Spleen (tissue), 11 donors: ENCODE data around the gene EYA2. TPM values are rescaled to one million over a fixed set of nuclear protein-coding genes. Genes with fewer than 3 reads are reported as not detected.

ENCODE experiments used
- DNase-seq: peaks from one replicate; pipeline ENCODE4 v3.0.0-alpha.2; 2020
- H3K27ac ChIP-seq, 8 donors: fragments of 200-600 bp; sonication (generic) in 7 of 8; 1 replicate in 4 of 8; 2 replicates in 4 of 8; pipeline versions ENCODE4 v1.5.0 to v1.8.0; 2016 to 2021; ENCODE audit warnings: inconsistent platforms in 4 of 8, mild to moderate bottlenecking in 4 of 8, moderate library complexity in 1 of 8
- H3K27me3 ChIP-seq, 7 donors: fragments of 200-600 bp; sonication (generic) in 6 of 7; replicated peaks in 1 of 7; 1 replicate in 4 of 7; 2 replicates in 3 of 7; pipeline versions ENCODE4 v1.5.0 to v1.8.0; 2016 to 2021; ENCODE audit warnings: inconsistent platforms in 3 of 7, mild to moderate bottlenecking in 1 of 7
- H3K36me3 ChIP-seq, 6 donors: fragments of 200-600 bp; sonication (generic) in 5 of 6; 1 replicate in 4 of 6; 2 replicates in 2 of 6; pipeline versions ENCODE4 v1.5.0 to v1.8.0; 2016 to 2021; ENCODE audit warnings: inconsistent platforms in 2 of 6
- H3K4me1 ChIP-seq, 6 donors: fragments of 200-600 bp; sonication (generic) in 5 of 6; 1 replicate in 3 of 6; 2 replicates in 3 of 6; pipeline versions ENCODE4 v1.5.0 to v1.8.0; 2016 to 2021; ENCODE audit warnings: inconsistent platforms in 3 of 6
- H3K4me3 ChIP-seq, 8 donors: fragments of 200-600 bp; sonication (generic) in 7 of 8; 1 replicate in 4 of 8; 2 replicates in 4 of 8; pipeline versions ENCODE4 v1.5.0 to v1.8.0; 2016 to 2021; ENCODE audit warnings: inconsistent platforms in 4 of 8, mild to moderate bottlenecking in 4 of 8, moderate library complexity in 2 of 8
- H3K9me3 ChIP-seq, 8 donors: fragments of 200-600 bp; sonication (generic) in 7 of 8; 1 replicate in 4 of 8; 2 replicates in 4 of 8; pipeline versions ENCODE4 v1.5.0 to v1.8.0; 2016 to 2021; ENCODE audit warnings: inconsistent platforms in 4 of 8
- POLR2A ChIP-seq, 3 donors: fragments of 450-650 bp; IDR thresholded peaks; one replicate each; pipeline ENCODE4 v1.5.1; 2017; ENCODE audit warnings: antibody characterized with exemption in 3 of 3, mild to moderate bottlenecking in 1 of 3
- POLR2AphosphoS5 ChIP-seq, 3 donors: sonication (generic); formaldehyde crosslinking; IDR thresholded peaks; one replicate each; pipeline ENCODE4 v1.5.1; 2017; ENCODE audit warnings: antibody characterized with exemption in 3 of 3
- WGBS, 5 donors: extraction: QIAGEN DNeasy Blood & Tissue Kit in 3 of 5; methylation state at CpG; one replicate each; pipeline versions ENCODE4 v1.1.5 to v1.1.7; 2013 to 2018; 5-methylcytosine and 5-hydroxymethylcytosine counted together
- intact Hi-C: fragments of 100-400 bp; cut with DNase I; formaldehyde crosslinking; loops from one replicate; pipeline ENCODE4 v1.15.0; 2023; ENCODE audit warnings: low total_unique reads
- polyA plus RNA-seq, 3 donors: library from polyadenylated mRNA; stranded (reverse); fragments of 200-250 nt; gene quantifications; one replicate each; pipeline ENCODE4 v1.2.1, GENCODE V29; 2013
- total RNA-seq, 7 donors: library from RNA; depleted of rRNA in 3 of 7; stranded (reverse); fragments of >200 nt in 3 of 7; fragmentation: NEBNext Ultra II Directional in 4 of 7; extraction: Animal tissue kit (Norgen Biotek cat#: 25700) in 4 of 7; gene quantifications; one replicate each; pipeline versions ENCODE4 v1.1.0 to v1.2.1, GENCODE V29; 2016 to 2021
- TF ChIP-seq, protein P1 (sequence below), 11 experiments: fragments of 200-600 bp in 7 of 11; fragments of 450-650 bp in 4 of 11; sonication (generic) in 4 of 11; IDR thresholded peaks in 8 of 11; conservative IDR thresholded peaks in 3 of 11; 1 replicate in 7 of 11; 2 replicates in 4 of 11; pipeline versions ENCODE4 v1.4.0 to v1.8.0; 2016 to 2021; ENCODE audit warnings: antibody characterized with exemption in 11 of 11, inconsistent platforms in 4 of 11, mild to moderate bottlenecking in 1 of 11
- donor health status: healthy with polysubstance abuse.
- donor health status: DM: no; HTN: no; CAD: no; lungs with moderate emphysema.
- donor health status: DM: no; HTN: no; CAD: no.
- donor health status: Bipolar disorder and iron deficiency.
- donor health status: healthy.
- donor health status: DM: no; HTN: no; CAD: no.
- donor health status: DM: yes; HTN: yes; CAD: no.

EYA2 gene
- total and polyA plus RNA-seq, 10 donors = 0.26 to 0.76 (median 0.51) TPM; not detected in 1

DNA sequence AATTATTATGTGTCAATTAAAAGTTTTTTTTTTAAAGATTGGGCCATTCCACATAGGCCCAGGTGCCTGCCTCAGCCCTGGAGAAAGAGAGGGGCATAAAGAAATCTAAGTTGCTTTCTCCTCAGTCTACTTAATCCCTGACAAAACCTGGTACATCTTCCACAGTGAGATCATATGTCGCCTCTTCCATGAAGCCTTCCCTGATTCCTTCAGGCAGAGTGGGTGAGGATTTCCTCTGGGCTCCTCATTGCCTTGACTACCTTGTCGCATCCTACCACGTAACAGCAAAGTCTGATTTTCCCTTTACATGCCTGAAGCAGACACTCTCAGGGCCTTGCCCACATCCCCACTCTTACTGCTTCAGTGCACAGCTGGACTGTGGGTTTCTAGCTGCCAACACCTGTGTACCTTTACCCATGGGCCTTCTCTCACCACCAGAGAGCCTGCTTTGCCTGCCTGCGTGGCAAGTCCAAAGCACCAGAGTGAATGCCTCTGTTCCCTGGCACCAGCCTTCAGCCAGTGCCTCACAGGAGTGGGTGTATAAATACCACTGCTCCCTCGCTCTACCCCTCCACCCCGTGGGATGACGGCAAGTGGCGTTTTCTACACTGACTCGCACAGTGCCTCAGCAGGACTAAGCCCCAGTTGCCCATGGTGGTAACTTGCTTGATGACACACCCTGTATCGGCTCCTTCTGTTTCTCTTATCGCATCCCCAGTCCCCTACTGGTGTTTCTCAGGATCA lies 68.0 kb downstream of the EYA2 start:
- Histone ChIP-seq H3K9me3 (peaks cover 0 to 8% (median 0%) of the 10 kb centered on the region in 8 donors), H3K36me3 (no peaks in the 10 kb centered on the region), H3K4me1 (no peaks in the 10 kb centered on the region), H3K27ac (no peak overlapping the region), H3K27me3 (peaks cover 0 to 17% (median 0%) of the 10 kb centered on the region in 7 donors), H3K4me3 (no peak overlapping the region)
- peak; percentile 68 for DNase-seq
- 75 to 81% (median 78%) methylated on average over 11 of the region's 11 CpGs for WGBS, 5 donors
- intact Hi-C loops = no loop called here
- TF ChIP-seq POLR2AphosphoS5 (IDR thresholded peaks at IDR 0.05) (no peak), POLR2A (IDR thresholded peaks at IDR 0.05) (no peak)
- TF ChIP-seq, protein P1, sequence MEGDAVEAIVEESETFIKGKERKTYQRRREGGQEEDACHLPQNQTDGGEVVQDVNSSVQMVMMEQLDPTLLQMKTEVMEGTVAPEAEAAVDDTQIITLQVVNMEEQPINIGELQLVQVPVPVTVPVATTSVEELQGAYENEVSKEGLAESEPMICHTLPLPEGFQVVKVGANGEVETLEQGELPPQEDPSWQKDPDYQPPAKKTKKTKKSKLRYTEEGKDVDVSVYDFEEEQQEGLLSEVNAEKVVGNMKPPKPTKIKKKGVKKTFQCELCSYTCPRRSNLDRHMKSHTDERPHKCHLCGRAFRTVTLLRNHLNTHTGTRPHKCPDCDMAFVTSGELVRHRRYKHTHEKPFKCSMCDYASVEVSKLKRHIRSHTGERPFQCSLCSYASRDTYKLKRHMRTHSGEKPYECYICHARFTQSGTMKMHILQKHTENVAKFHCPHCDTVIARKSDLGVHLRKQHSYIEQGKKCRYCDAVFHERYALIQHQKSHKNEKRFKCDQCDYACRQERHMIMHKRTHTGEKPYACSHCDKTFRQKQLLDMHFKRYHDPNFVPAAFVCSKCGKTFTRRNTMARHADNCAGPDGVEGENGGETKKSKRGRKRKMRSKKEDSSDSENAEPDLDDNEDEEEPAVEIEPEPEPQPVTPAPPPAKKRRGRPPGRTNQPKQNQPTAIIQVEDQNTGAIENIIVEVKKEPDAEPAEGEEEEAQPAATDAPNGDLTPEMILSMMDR (IDR thresholded peaks at IDR 0.05 in 8 of 11, conservative IDR thresholded peaks at IDR 0.05 in 3 of 11) = no peak

GRCh38 chr20:46963196-46963529 lies 68.5 kb downstream of the EYA2 start:
- intact Hi-C loops = no loop called here
- no peak overlapping the region for H3K4me3 ChIP-seq
- peaks cover 0 to 22% (median 0%) of the 10 kb centered on the region in 7 donors for H3K27me3 ChIP-seq
- DNase-seq = peak; percentile 29
- no peaks in the 10 kb centered on the region for H3K4me1 ChIP-seq
- no peak overlapping the region for H3K27ac ChIP-seq
- no peaks in the 10 kb centered on the region for H3K36me3 ChIP-seq
- H3K9me3 ChIP-seq = peaks cover 0 to 7% (median 0%) of the 10 kb centered on the region in 8 donors
- TF ChIP-seq POLR2AphosphoS5 (IDR thresholded peaks at IDR 0.05) (no peak), POLR2A (IDR thresholded peaks at IDR 0.05) (no peak)
- TF ChIP-seq, protein P1 (IDR thresholded peaks at IDR 0.05 in 8 of 11, conservative IDR thresholded peaks at IDR 0.05 in 3 of 11) = no peak
- WGBS, 5 donors = 63 to 84% (median 75%) methylated on average over 3 of the region's 3 CpGs

DNA sequence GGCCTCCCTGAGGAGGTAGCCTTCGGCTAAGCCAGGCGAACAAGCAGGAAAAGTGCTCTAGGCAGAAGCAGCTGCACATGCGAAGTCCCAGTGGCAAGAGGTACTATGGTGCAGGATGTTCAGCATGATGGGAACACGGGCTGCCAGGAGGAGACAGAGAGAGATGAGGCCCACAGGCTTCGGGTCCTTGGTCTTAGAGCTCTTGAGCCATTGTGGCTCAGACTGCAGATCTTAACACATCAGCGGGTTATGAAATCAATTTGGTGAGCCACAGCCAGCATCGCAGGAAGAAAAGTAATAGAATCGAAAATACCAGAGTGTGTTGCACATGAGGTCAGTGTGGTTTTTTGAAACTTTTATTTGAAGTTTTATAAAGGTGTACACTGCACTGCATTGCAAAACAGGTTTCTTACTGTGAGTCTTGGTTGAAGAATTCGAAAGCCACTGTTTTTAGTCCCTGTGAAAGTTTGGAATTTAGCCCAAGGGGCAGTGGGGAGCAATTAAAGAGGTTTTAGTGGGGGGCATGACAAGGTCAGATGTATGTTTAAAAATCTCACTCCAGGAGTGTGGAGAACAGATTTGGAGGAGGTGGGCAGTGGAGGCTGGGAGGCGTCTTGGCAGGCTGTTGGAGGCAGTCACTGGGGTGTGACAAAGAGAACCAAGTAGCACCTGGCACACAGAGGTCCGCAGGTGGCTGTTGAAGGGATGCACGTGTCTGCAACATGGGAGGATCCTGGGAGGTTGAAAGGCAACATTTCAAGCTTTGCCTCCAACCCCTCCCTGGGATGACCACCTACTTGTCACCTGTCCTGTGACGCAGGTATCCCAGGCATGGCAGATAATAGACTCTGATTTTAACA lies 69.3 kb downstream of the EYA2 start:
- Histone ChIP-seq H3K9me3 (peaks cover 0 to 7% (median 0%) of the 10 kb centered on the region in 8 donors), H3K27ac (no peak overlapping the region), H3K4me3 (no peak overlapping the region), H3K4me1 (no peaks in the 10 kb centered on the region), H3K36me3 (no peaks in the 10 kb centered on the region), H3K27me3 (peaks cover 0 to 28% (median 0%) of the 10 kb centered on the region in 7 donors)
- intact Hi-C loops = no loop called here
- TF ChIP-seq, protein P1 (IDR thresholded peaks at IDR 0.05 in 8 of 11, conservative IDR thresholded peaks at IDR 0.05 in 3 of 11) = no peak
- TF ChIP-seq POLR2A (IDR thresholded peaks at IDR 0.05) = no peak
- TF ChIP-seq POLR2AphosphoS5 (IDR thresholded peaks at IDR 0.05) = no peak
- WGBS, 5 donors = 73 to 80% (median 74%) methylated on average over 13 of the region's 13 CpGs
- DNase-seq = peak; percentile 54
